Measurements from ENCODE around the gene ALDH3A1.

DNA sequence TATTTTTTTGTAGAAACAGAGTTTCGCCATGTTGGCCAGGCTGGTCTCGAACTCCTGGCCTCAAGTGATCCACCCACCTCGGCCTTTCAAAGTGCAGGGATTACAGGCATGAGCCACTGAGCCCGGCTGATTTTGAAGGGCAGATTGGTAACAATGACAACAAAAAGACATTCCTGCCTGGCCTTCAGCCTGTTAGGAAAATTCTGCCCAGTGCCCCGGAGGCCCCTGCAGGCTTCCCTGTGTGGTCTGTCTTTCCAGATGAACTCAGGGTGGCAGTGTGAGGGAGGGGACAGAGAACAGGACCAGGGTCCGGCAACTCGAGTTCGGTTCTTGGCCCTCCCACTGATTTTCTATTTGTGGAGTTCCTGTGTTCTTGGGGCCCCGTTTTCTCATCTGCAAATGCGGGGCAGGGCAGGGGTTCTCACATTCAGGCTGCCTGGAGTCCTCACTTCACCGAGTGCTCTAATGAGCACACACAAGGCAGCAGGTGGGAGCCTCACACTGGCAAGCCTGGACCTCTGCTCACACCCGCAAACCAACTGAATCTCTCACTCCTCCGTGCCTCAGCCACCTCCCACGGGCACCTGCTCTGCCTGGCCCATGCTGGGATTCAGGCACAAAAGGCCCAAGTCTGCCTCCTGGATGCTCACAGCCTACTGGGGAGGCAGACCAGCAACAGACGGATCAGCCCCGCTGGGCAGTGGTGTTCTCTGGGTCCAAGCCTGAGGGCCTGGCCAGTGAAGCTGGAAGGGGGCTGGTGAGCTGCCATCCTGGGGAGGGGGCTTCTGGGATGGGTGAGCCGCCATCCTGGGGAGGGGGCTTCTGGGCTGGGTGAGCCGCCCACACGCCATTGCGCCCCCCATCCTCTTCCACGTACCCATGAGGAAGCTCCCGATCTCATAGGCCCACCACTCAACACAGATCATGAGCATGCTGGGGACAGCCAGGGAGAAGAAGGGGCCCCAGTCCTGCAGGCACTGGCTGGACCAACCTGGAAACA, 42.0 kb downstream of the ALDH3A1 start:
- TF ChIP-seq EZH2 (IDR thresholded peaks at IDR 0.05) (no peak), POLR2AphosphoS5 (IDR thresholded peaks at IDR 0.05; ENCODE audit: borderline replicate concordance, low read depth, low read length) (no peak)
